Fibroblast of upper back skin (primary cell): ENCODE data around the gene SPSB1.

ENCODE experiments used
- DNase-seq: peaks from one replicate; pipeline ENCODE4 v3.0.0-alpha.2; 2013

Gene SPSB1

GRCh38 chr1:9346566-9346965, 53.9 kb downstream of the SPSB1 start:
- DNase-seq = no peak

- DNase-seq = no peak
Observed at GRCh38 chr1:9347095-9347850, 54.6 kb downstream of the SPSB1 start.

- DNase-seq = no peak
Observed at GRCh38 chr1:9349331-9349851, 56.7 kb downstream of the SPSB1 start.

GRCh38 chr1:9350013-9350908, 57.6 kb downstream of the SPSB1 start:
- peak; percentile 44 for DNase-seq

DNA sequence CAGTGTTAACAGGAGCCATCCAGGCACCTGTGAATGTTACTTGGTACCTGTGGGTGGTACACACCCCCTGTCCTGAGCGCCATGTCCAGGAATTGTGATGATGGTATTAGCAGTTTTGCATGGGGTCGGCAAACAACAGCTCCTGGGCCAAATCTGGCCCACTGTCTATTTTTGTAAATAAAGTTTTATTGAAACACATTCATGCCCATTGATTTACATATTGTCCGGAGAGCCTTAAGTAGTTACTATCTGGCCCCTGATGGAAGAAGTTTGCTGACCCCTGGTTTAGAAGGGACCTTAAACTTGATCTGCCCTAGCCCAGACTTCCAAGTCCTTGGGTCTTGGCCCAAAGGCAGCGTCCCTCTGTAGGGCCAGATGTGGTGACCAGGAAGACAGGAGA, 58.3 kb downstream of the SPSB1 start:
- DNase-seq = no peak

DNA sequence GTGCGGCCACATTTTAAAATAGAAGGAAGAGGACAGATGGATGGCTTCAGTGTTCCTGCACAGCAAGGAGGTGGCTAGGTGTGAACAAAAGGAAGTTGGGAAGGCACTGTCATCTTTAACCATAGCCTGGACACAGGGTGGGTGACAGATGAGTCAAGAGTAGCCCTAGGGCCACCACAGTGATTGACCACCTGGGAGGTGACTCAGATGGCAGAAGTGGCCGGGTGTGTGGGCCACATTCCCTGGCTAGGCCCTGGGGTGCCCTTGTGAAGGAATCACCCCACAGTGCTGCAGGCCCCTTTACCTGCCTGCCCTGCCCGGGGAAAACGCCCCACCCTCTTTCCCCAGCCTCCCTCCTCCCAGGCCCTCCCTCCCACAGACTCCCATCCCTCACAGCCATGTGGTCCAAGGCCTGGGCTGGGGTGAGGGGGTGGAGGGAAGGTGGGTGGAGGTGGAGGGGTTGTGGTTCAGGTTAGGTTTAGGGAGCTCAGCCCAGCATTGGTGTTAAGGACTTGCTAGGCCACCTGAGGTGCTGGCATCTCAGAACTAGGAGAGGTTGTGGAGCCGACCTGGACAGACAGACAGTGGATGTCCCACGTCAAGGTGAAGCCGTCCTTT, 59.1 kb downstream of the SPSB1 start:
- no peak for DNase-seq

GRCh38 chr1:9352377-9353134, 59.9 kb downstream of the SPSB1 start:
- DNase-seq = no peak

- DNase-seq = no peak
Observed at GRCh38 chr1:9355503-9355902, 62.8 kb downstream of the SPSB1 start.

DNA sequence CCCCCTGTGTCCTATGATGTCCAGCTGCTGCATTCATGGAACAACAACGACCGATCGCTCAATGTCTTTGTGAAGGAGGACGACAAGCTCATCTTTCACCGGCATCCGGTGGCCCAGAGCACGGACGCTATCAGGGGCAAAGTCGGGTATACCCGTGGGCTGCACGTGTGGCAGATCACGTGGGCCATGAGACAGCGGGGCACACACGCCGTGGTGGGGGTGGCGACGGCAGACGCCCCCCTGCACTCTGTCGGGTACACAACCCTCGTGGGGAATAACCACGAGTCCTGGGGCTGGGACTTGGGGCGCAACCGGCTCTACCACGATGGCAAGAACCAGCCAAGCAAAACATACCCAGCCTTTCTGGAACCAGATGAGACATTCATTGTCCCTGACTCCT, 63.3 kb downstream of the SPSB1 start:
- no peak for DNase-seq

GRCh38 chr1:9356829-9357466, 64.3 kb downstream of the SPSB1 start:
- no peak for DNase-seq

GRCh38 chr1:9357958-9358357, 65.3 kb downstream of the SPSB1 start:
- no peak for DNase-seq

- no peak for DNase-seq
Observed at GRCh38 chr1:9360371-9361064, 67.8 kb downstream of the SPSB1 start.

- peak; percentile 26 for DNase-seq
Observed at GRCh38 chr1:9361630-9362260, 69.1 kb downstream of the SPSB1 start.

- no peak for DNase-seq
Observed at GRCh38 chr1:9362488-9362887, 69.8 kb downstream of the SPSB1 start.

DNA sequence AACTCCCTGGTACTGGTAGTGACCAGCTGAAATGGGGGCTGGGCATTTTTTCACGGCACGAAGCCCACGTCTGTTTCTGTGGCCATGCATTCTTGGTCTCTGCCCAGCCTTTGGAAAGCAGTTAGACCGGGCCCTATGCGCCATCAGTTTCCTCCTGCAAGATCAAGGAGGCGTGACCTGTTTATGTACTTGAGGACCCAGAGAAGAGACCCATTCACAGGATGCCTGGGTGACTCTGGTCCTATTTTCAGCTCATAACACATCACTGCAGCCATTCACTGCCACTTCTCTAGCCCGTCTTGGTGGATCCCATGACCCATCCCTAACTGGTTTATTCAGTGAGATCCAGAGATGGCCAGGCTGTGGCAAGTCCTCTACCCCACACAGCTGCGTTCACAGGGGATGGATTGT, 70.4 kb downstream of the SPSB1 start:
- DNase-seq = no peak

DNA sequence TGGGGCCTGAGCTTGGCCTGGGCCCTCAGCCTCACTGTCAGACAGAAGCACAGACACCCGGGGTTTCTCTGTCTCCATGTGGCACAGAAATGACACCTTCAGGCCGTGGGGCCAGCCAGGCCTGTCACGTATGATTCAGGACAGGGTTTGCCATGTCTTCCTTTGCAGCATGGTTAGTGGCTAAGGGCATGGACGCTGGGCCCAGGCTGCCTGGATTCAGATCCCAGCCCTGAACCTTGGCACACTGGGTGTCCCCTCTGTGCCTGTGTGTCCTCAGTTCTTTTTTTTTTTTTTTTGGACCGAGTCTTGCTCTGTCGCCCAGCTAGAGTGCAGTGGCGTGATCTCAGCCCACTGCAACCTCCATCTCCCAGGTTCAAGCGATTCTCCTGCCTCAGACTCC, 73.6 kb downstream of the SPSB1 start:
- no peak for DNase-seq

GRCh38 chr1:9366943-9367780, 74.5 kb downstream of the SPSB1 start:
- DNase-seq = no peak

- DNase-seq = no peak
Observed at GRCh38 chr1:9367806-9368205, 75.1 kb downstream of the SPSB1 start.

DNA sequence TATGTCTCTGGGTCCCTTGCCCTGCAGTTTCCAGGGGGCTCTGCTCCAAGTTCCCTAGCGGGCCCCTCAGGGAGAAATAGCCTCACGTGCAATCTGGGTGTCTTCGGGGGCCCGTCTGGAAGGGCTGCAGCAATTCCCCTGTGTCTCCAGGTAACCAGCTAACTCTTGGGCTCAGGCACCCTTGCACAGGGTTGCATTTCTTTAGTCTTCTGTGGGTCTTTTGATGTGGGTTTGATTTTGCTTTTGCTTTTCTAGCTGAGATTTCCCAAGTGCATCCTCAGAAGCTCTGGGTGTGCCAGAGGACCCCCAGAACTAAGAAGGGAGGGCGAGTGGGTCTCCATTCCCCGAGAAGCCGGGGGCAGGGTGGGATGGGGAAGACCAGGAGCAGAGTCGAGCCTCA, 75.7 kb downstream of the SPSB1 start:
- no peak for DNase-seq
